C1 segment of cervical spinal cord (tissue), 14 donors: ENCODE results near the gene PRKG1.
"Not testable (repeated sequence)": the region's sequence is repeated elsewhere in the genome, so short reads cannot be mapped to it uniquely, and the experiment has no call there.

Source experiments
- DNase-seq, 14 donors: peaks; one replicate each; lab custom pipeline; 2025; lab: John Stamatoyannopoulos, UW

Gene PRKG1

GRCh38 chr10:52204906-52205305, 1130.6 kb downstream of the PRKG1 start:
- not testable (repeated sequence) for DNase-seq

DNA sequence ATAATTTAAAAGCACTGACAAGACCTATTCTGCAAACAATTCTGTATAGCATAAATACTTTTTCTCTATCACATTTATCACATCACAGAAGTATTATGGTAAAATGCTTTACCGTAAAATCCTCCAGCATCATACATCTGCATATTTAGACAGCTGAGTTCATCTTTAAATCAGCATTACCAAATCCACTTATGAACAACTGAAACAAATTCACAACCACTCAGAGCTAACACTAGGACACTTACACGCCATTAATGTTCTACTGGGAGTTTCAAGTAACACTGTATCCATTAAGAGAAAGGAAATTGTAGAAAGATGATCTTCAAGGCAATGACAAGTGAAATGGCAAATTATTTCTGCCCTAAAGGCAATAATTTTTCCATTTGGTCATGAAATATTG, 1134.1 kb downstream of the PRKG1 start:
- no peak for DNase-seq

GRCh38 chr10:52210161-52210560, 1135.9 kb downstream of the PRKG1 start:
- no peak for DNase-seq

DNA sequence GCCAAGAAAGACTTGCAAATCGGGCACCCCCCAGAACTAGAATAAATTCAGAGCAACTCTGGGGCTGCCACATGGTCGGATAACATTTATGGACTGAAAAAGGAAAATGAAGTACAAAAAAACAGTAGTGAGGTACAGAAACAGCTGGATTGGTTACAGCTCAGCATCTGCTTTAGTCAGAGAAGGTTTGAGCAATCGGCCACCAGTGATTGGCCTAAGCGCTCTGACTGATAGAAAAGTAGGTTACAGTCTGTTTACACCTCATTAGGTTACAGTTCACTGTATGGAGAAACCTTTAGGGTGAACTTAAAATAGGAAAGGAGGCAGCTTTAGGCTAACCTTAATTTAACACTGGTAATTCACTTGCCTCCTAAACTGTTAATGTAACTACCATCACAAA, 1137.8 kb downstream of the PRKG1 start:
- DNase-seq = no peak

- no peak for DNase-seq
Measured at GRCh38 chr10:52212802-52213201, 1138.5 kb downstream of the PRKG1 start.

GRCh38 chr10:52213321-52213752, 1139.0 kb downstream of the PRKG1 start:
- no peak for DNase-seq

GRCh38 chr10:52215745-52216361, 1141.6 kb downstream of the PRKG1 start:
- DNase-seq = peak in 5 of 14 donors; percentile 1 to 31 (median 6)

- DNase-seq = no peak
Measured at GRCh38 chr10:52216852-52217251, 1142.6 kb downstream of the PRKG1 start.

- DNase-seq = no peak
Measured at GRCh38 chr10:52217531-52217930, 1143.2 kb downstream of the PRKG1 start.

DNA sequence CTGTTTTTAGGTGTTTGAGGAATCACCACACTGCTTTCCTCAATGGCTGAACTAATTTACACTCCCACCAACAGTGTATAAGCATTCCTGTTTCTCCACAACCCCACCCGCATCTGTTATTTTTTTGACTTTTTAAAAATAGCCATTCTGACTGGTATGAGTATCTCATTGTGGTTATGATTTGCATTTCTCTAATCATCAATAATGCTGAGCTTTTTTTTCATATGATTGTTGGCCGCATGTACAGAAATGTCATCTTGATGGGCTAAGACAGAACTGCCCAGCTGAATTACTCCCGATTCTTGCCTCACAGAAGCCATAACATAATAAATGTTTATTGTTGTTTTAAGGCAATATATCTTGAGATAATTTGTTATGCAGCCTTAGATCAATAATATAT, 1146.7 kb downstream of the PRKG1 start:
- no peak for DNase-seq

DNA sequence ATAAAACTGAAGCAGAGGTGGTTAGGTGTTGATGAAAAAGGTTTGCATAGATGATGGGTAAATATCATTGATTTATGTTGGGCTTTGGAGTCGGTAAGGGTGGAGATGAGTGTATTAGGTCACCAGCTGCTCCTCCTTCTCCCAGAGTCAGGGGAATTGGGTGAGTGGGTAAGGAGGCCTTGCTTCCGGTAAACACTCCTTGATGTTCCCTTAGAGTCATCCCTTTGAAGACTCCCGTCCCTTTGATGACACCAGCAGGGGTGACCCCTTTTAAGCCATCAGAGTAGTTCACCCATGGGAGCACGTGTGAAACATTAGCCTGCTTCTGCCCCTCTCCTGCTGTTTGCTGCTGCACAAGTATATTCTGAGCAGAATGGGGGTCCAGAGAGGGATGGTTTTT, 1147.6 kb downstream of the PRKG1 start:
- DNase-seq = no peak

- DNase-seq = no peak
Measured at GRCh38 chr10:52226197-52226847, 1152.0 kb downstream of the PRKG1 start.

DNA sequence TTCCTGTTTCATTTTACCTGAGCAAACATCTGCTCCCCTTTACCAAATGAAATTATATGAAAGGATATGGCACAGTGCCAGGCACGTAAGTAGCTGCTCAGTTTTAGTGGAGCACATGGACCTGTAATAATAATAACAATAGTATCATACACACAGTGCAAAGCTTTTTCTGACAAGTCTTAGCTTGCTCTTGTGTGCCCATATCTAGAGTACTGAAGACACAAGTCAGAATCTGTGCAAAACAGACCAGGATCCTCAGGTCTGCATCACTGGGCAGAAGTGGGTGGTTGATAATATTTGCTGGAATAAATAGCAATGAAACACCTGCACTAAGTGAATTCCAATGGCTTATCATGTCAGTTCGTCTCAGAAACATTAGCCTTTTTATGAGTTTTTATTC, 1154.3 kb downstream of the PRKG1 start:
- DNase-seq = no peak

- no peak for DNase-seq
Measured at GRCh38 chr10:52229291-52229931, 1155.1 kb downstream of the PRKG1 start.

DNA sequence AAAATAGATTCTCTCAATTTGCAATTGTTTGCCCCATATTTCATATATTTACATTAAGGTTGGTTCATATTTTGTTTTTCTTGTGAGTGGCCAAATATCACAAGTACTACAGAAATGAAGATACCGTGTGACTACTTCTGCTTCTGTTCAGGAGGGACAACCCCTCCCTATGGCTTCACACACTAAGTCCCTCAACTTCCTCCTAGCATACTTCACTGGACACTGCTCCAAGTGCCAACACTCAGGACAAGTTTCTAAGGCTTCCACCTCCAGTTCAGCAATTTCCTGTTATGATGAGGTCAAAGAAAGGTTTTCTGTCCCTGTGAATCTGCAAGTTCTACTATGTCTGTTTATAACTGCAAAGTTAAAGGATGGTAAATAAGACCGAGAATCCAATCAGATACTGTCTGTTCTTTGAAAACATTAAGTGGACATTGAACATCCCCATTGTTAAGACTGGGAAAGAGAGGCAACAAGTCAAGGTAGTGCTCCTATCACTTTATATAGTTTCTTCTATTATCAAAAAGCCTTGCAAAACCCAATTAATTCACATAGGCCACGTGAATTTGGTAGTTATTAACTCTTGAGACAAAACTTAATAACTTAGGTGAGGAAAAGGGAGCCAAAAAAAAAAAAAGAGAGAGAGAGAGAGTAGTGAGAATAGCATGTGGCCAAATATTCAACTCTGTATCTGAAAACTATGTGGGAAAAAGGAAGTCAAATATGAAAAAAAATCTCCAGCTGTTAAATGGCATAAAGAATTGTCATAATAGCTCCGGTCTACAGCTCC, 1158.5 kb downstream of the PRKG1 start:
- no peak for DNase-seq

GRCh38 chr10:52233351-52233991, 1159.2 kb downstream of the PRKG1 start:
- DNase-seq = not testable (repeated sequence)

GRCh38 chr10:52239771-52240170, 1165.5 kb downstream of the PRKG1 start:
- DNase-seq = no peak

- DNase-seq = no peak
Measured at GRCh38 chr10:52245547-52245946, 1171.3 kb downstream of the PRKG1 start.

- DNase-seq = not testable (repeated sequence)
Measured at GRCh38 chr10:52247929-52248328, 1173.6 kb downstream of the PRKG1 start.

GRCh38 chr10:52248697-52249306, 1174.5 kb downstream of the PRKG1 start:
- no peak for DNase-seq

DNA sequence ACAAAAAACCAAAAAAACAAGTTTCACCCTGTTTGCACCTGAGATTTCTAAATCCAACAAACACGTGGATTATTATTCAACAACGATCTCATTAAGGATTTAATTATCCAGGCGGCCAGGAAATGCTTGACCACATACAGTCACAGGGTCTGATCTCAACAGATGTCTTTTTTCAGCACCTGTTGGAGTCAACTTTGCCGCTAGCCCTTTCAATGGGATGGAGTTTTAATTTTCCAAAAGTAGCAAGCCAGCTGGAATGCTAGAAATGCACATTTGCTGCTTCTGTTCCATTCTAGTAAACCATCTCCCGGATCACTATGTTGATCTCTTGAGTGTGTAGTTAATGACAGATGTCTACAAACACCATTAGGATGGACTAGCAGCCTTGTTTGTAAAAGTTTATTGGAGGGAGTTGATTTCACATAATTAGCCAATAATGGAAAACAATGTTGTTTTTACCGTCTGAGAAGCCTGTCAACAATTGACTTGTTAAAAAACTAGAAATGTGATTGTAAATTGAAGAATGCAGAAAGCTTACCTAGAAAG, 1175.6 kb downstream of the PRKG1 start:
- DNase-seq = no peak
